ENCODE measurements around the gene ADAMTS12.

Gene ADAMTS12

DNA sequence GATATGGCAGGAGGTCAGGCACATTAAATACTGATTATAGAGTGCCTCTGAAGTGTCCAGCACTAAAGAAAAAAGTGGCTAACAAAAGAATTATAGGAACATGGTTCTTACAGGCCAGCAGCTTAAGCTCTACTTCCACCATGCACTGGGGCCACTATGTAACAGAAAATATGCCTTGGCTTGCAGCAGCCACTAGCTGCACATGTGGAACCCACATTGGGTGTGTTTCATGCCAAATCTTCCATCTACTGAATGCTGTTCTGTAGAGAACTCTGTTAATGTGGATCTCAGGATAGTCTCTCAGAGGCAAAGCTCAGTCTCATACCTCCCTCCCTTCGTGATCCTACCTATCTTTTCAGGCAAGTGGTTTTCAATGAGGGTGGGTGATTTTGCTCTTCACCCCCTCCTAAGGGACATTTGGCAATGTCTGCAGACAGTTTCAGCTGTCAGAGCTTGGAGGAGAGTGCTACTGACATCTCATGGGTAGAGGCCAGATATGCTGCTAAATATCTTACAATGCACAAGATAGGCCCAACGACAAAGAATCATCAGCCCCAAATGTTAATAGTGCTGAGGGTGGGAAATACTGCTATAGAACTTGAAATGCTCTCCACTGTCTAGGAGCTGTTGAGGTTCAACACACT lies 232.1 kb downstream of the ADAMTS12 start:
- TF ChIP-seq, protein P1, sequence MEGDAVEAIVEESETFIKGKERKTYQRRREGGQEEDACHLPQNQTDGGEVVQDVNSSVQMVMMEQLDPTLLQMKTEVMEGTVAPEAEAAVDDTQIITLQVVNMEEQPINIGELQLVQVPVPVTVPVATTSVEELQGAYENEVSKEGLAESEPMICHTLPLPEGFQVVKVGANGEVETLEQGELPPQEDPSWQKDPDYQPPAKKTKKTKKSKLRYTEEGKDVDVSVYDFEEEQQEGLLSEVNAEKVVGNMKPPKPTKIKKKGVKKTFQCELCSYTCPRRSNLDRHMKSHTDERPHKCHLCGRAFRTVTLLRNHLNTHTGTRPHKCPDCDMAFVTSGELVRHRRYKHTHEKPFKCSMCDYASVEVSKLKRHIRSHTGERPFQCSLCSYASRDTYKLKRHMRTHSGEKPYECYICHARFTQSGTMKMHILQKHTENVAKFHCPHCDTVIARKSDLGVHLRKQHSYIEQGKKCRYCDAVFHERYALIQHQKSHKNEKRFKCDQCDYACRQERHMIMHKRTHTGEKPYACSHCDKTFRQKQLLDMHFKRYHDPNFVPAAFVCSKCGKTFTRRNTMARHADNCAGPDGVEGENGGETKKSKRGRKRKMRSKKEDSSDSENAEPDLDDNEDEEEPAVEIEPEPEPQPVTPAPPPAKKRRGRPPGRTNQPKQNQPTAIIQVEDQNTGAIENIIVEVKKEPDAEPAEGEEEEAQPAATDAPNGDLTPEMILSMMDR (IDR thresholded peaks at IDR 0.05; ENCODE audit: control insufficient read depth, extremely low read depth, insufficient read depth): no peak
- no peak for DNase-seq (ENCODE audit: low read depth)
- no peak overlapping the region for H3K4me3 ChIP-seq (ENCODE audit: low read depth, low read length)

DNA sequence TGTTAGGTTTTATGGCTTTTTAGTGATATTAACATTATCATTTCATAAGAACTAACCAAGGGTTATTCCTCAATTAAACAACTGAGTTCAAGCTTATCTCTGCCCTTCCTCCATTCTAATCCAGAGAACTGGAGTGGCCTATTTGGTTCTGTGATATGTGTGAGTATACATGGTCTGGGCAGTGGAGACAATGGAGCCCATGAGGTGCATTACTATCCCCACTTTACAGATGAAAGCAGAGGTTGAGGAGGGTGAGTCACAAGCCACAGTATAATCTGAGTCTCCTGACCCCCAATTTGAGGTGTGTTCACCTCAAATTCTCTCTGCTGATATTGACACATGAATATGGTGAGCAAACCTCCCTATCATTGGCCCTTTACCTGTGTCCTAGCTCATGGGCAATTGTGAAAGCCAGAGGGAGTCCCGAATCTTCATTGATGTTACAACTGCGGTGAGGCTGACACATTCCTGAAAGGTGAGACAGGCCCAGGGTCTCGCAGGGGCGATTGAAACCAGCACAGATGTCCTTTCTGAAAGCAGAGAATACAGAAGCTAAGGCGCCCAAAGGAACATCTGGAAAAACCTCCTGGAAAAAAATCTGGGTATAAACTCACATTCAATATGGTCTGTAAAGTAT lies 233.9 kb downstream of the ADAMTS12 start:
- H3K4me3 ChIP-seq (ENCODE audit: low read depth, low read length): no peak overlapping the region
- TF ChIP-seq, protein P1 (IDR thresholded peaks at IDR 0.05; ENCODE audit: control insufficient read depth, extremely low read depth, insufficient read depth): no peak
- DNase-seq (ENCODE audit: low read depth): no peak

DNA sequence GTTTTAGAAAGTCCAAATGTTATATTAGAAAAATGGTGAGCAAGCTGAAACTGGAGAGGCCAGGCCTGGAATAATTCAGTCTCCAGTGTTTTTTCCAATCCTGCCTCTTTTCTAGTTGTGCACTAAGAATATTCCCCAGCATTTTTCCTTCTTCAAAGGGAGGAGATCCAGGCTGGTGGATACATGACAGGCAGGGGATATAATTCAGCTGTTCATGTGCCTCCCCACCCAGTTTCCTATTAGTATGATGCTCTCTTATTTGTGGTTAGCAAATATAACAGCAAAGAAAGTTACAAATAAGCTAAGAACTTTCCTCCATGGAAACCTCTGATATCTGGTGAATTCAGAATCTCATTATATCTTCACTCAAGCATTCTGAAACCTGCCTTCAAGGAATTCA lies 234.6 kb downstream of the ADAMTS12 start:
- DNase-seq (ENCODE audit: low read depth): no peak
- TF ChIP-seq, protein P1 (IDR thresholded peaks at IDR 0.05; ENCODE audit: control insufficient read depth, extremely low read depth, insufficient read depth): no peak
- no peak overlapping the region for H3K4me3 ChIP-seq (ENCODE audit: low read depth, low read length)

DNA sequence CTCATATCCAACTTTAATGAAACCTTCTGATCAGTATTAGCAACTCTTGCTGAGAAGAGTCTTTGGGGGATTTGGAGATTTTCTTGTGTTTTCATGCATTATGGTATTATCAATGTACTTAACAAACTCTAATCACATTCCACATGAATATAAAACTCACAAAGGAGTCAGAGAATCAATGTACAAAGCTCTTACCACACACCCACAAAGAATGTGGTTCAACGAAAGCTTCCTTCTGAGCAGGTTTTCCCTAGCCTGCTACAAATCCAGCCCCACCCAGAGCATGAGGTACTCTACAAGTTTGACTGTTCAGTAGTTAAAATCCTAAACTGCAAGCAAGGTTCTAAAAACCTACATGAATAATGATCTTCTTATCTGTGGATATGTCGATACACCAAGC lies 240.9 kb downstream of the ADAMTS12 start:
- DNase-seq (ENCODE audit: low read depth): no peak
- H3K4me3 ChIP-seq (ENCODE audit: low read depth, low read length): no peak overlapping the region
- TF ChIP-seq, protein P1 (IDR thresholded peaks at IDR 0.05; ENCODE audit: control insufficient read depth, extremely low read depth, insufficient read depth): no peak

DNA sequence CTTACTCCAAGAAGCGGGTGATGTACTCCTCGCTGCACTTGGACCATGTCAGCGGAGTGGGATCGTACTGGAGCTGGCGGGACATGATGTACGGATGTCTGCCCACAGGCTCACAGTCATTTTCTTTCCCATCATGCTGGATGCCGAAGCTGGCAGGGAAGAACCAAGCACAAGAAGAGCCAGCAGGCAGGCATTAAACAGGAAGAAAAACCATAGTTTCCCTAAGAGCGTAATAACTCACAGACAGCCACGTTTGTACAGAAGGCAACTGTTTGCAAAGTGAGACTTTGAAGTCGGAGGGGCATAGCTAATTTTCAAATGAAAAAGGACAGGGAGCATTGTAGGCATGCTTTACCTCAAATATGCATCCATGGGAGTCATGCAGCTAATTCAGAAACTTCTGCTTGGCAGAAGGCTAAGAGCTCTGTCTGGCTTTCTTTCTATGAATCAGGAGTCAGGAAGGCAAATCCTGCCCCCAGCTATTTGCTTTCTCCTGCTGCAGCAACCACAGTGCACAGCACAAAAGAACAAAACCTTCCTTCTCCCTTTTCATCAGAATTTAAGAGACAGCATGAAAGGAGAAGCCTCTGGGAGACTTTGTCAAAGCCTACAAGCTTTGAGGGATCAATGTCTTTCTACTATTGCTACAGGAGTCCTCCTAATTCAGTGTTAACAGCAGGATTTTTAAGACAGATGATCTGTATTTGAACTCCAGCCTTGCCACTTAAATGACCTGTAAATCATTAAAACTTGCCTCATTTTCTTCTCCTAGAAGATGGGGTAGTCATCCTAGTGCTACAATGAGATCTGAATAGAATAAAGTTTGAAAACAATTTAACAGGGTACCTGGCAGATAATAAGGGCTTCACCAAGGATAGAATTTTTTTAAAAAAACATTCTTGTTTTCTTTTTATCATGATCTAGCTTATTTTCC lies 242.0 kb downstream of the ADAMTS12 start:
- no peak for DNase-seq (ENCODE audit: low read depth)
- TF ChIP-seq, protein P1 (IDR thresholded peaks at IDR 0.05; ENCODE audit: control insufficient read depth, extremely low read depth, insufficient read depth): no peak

DNA sequence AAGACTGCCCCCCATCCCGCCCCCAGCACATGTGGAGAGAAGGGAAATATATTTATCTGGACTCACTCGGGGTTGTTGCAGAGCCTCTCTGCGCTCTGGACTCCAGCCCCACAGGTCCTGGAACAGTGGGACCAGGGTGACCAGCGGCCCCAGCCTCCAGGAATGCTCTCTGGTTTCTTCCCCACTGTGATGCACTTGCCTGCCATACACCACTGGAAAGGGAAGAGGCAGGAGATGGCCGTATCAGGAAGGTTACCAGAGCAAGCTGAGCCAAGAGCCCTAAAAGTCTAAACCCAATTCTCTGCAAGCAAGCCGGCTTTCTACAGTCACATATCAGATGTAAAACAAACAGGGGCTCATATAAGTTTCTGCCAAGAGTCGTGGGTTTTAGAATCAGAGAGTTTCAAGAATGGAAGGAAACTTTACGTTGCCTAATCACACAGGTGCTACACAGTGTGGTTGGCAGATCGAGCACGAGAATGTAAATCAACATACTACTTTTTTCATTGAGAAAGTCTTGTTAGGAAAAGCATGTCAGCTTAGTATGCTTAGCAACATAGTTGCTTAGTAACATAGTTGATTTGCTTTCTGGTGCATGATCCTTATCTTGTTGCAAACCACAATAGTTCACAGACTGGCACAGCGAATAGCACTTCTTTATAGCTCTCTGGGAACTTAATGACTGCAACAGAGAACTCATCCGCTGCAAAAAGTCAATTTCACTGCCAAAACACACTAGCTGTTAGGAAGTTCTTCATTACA lies 249.9 kb downstream of the ADAMTS12 start:
- no peak overlapping the region for H3K4me3 ChIP-seq (ENCODE audit: low read depth, low read length)
- TF ChIP-seq, protein P1 (IDR thresholded peaks at IDR 0.05; ENCODE audit: control insufficient read depth, extremely low read depth, insufficient read depth): no peak
- DNase-seq (ENCODE audit: low read depth): peak; percentile 80

More for the DNA sequence above, 242.0 kb downstream of the ADAMTS12 start:
- H3K4me3 ChIP-seq (ENCODE audit: low read depth, low read length): no peak overlapping the region
